OCI-LY7 (cell line): Measurements from ENCODE around the gene OSBPL3. TPM values are rescaled to one million over a fixed set of nuclear protein-coding genes. Genes with fewer than 3 reads are reported as not detected.

Experiments
- BruUV-seq: library from RNA; stranded (reverse); fragments of 400-500 nt; replicated peaks from 2 replicates; lab custom pipeline; 2021; lab: Mats Ljungman, UMichigan
- CTCF ChIA-PET: fragments of 300-600 bp; sonication (Branson Sonifier 250); formaldehyde crosslinking; loops from one replicate; lab custom pipeline; 2022; ENCODE audit warnings: antibody characterized with exemption; ENCODE audit not compliant: unreplicated experiment; lab: Charles Lee
- POLR2A ChIA-PET: fragments of 300-600 bp; sonication (Branson Sonifier 250); formaldehyde crosslinking; loops from one replicate; lab custom pipeline; 2022; ENCODE audit warnings: antibody characterized with exemption; lab: Charles Lee
- DNase-seq: peaks from one replicate; pipeline ENCODE4 v3.0.0-alpha.2; 2015; ENCODE audit warnings: low spot score
- H2AFZ ChIP-seq: fragments of 200-600 bp; sonication (generic), shearing (Covaris generic); 2 replicates; pipeline ENCODE4 v1.6.1; 2014; ENCODE audit warnings: mild to moderate bottlenecking, antibody characterized with exemption, low read length, moderate library complexity
- H3K27ac ChIP-seq: fragments of 200-600 bp; sonication (generic); 2 replicates; pipeline ENCODE4 v1.5.1; 2014; ENCODE audit warnings: mixed run types, low read depth, mild to moderate bottlenecking, moderate library complexity, low read length, inconsistent platforms; ENCODE audit not compliant: poor library complexity, severe bottlenecking
- H3K36me3 ChIP-seq: fragments of 200-600 bp; sonication (generic); 2 replicates; pipeline ENCODE4 v1.6.1; 2014; ENCODE audit warnings: mild to moderate bottlenecking, antibody characterized with exemption, low read length, moderate library complexity, mixed read lengths; ENCODE audit not compliant: insufficient read depth
- H3K4me1 ChIP-seq: fragments of 200-600 bp; sonication (generic); 2 replicates; pipeline ENCODE4 v1.5.1; 2014; ENCODE audit warnings: mild to moderate bottlenecking, low read length; ENCODE audit not compliant: insufficient read depth, poor library complexity, severe bottlenecking
- H3K4me2 ChIP-seq: fragments of 200-600 bp; sonication (generic); 2 replicates; pipeline ENCODE4 v1.6.1; 2014; ENCODE audit warnings: mild to moderate bottlenecking, low read length
- H3K4me3 ChIP-seq: fragments of 200-600 bp; sonication (generic); 2 replicates; pipeline ENCODE4 v1.5.1; 2014; ENCODE audit warnings: mild to moderate bottlenecking, low read depth, low read length; ENCODE audit not compliant: poor library complexity, severe bottlenecking
- H3K79me2 ChIP-seq: fragments of 200-600 bp; sonication (generic); 2 replicates; pipeline ENCODE4 v1.6.1; 2016; ENCODE audit warnings: low read depth, mild to moderate bottlenecking, low read length, moderate library complexity, mixed read lengths; ENCODE audit not compliant: insufficient read depth
- H3K9me2 ChIP-seq: fragments of 200-600 bp; sonication (generic); 2 replicates; pipeline ENCODE4 v1.6.1; 2016; ENCODE audit warnings: mild to moderate bottlenecking, low read length, mixed read lengths; ENCODE audit not compliant: insufficient read depth
- H3K9me3 ChIP-seq: fragments of 200-600 bp; sonication (generic); 2 replicates; pipeline ENCODE4 v1.6.1; 2014; ENCODE audit warnings: mild to moderate bottlenecking, mixed run types, low read length, mixed read lengths
- H4K20me1 ChIP-seq: fragments of 200-600 bp; sonication (generic); 2 replicates; pipeline ENCODE4 v1.6.1; 2014; ENCODE audit warnings: mild to moderate bottlenecking, antibody characterized with exemption, low read length, moderate library complexity, mixed read lengths; ENCODE audit not compliant: insufficient read depth
- CTCF ChIP-seq: fragments of 200-600 bp; sonication (generic); conservative IDR thresholded peaks from 2 replicates; pipeline ENCODE4 v1.5.1; 2014; ENCODE audit warnings: mild to moderate bottlenecking, antibody characterized with exemption, low read length, moderate library complexity, mixed read lengths
- EZH2phosphoT487 ChIP-seq: fragments of 200-600 bp; sonication (generic); IDR thresholded peaks from 2 replicates; pipeline ENCODE4 v1.6.1; 2018; ENCODE audit warnings: low read depth, borderline replicate concordance, mild to moderate bottlenecking, mixed run types, antibody characterized with exemption, low read length, moderate library complexity, mixed read lengths
- intact Hi-C: fragments of 100-400 bp; cut with micrococcal nuclease; formaldehyde crosslinking; loops from one replicate; pipeline ENCODE4 v1.10.0; 2022; ENCODE audit not compliant: unreplicated experiment
- total RNA-seq, 2 experiments: library from RNA; depleted of rRNA in 1 of 2; stranded (reverse); fragments of >200 nt in 1 of 2; shearing (Covaris generic) in 1 of 2; gene quantifications; 2 replicates each; pipeline ENCODE4 v1.2.3, GENCODE V29; 2014 to 2022

Gene OSBPL3
- total RNA-seq, 2 experiments from 2014 or later: 28.7 to 79.9 TPM

GRCh38 chr7:24966802-24967201, 13.2 kb downstream of the OSBPL3 start:
- BruUV-seq: no TSS peak
- intact Hi-C loops: loop anchor here (1.0 to 2.0 kb wide), 2 partner anchors 12 to 72 kb away; no protein-coding TSS in a partner anchor
- Histone ChIP-seq H2AFZ (no peak overlapping the region), H3K4me3 (peak overlapping the region; percentile 34), H3K79me2 (peaks cover 98% of the 10 kb centered on the region), H3K9me3 (no peaks in the 10 kb centered on the region), H4K20me1 (peaks cover 35% of the 10 kb centered on the region), H3K27ac (peak overlapping the region; percentile 81), H3K4me1 (peaks cover 86% of the 10 kb centered on the region), H3K9me2 (no peaks in the 10 kb centered on the region), H3K4me2 (peak overlapping the region; percentile 83), H3K36me3 (peaks cover 10% of the 10 kb centered on the region; the same call in 1 of the 2 replicates)
- ChIA-PET CTCF (interaction anchor here (0.5 kb wide), 1 partner anchor 125 kb away, joined by 3 read pairs; no protein-coding TSS in a partner anchor), POLR2A (interaction anchor here (0.8 to 2.6 kb wide), 7 partner anchors 11 to 83 kb away, joined by 3 to 13 read pairs (median 4); no protein-coding TSS in a partner anchor)
- TF ChIP-seq EZH2phosphoT487 (no peak), CTCF (no peak)
- DNase-seq: no peak

GRCh38 chr7:24965831-24966708, 13.9 kb downstream of the OSBPL3 start:
- peaks cover 88% of the 10 kb centered on the region for H3K4me1 ChIP-seq
- DNase-seq: peak; percentile 83
- ChIA-PET CTCF (interaction anchor here (0.5 kb wide), 1 partner anchor 126 kb away, joined by 3 read pairs; no protein-coding TSS in a partner anchor), POLR2A (interaction anchor here (0.8 to 2.6 kb wide), 7 partner anchors 12 to 82 kb away, joined by 3 to 13 read pairs (median 4); no protein-coding TSS in a partner anchor)
- H4K20me1 ChIP-seq: peaks cover 30% of the 10 kb centered on the region
- no peak overlapping the region for H2AFZ ChIP-seq
- peak overlapping the region; percentile 34 for H3K4me3 ChIP-seq
- peaks cover 98% of the 10 kb centered on the region for H3K79me2 ChIP-seq
- no TSS peak for BruUV-seq
- no peak; the same call in 1 of the 2 replicates for TF ChIP-seq CTCF
- no peak for TF ChIP-seq EZH2phosphoT487
- H3K9me3 ChIP-seq: no peaks in the 10 kb centered on the region; the same call in 1 of the 2 replicates
- intact Hi-C loops: loop anchor here (1.0 to 2.0 kb wide), 2 partner anchors 13 to 71 kb away; no protein-coding TSS in a partner anchor
- peak overlapping the region; percentile 81 for H3K27ac ChIP-seq
- peaks cover 8% of the 10 kb centered on the region; the same call in 1 of the 2 replicates for H3K36me3 ChIP-seq
- peak overlapping the region; percentile 83 for H3K4me2 ChIP-seq
- H3K9me2 ChIP-seq: no peaks in the 10 kb centered on the region
